HG03108 (cell line): ENCODE data around the gene PSG2.
"Not testable (repeated sequence)": the region's sequence is repeated elsewhere in the genome, so short reads cannot be mapped to it uniquely, and the experiment has no call there.

Experiments
- ATAC-seq: cut with Tn5 transposase; IDR thresholded peaks from one replicate; pipeline ENCODE4 v1.9.1; 2021; ENCODE audit warnings: moderate library complexity; ENCODE audit not compliant: unreplicated experiment

PSG2 gene

GRCh38 chr19:43082601-43083000 is at the start of gene PSG2:
TSS of gene PSG2 (minus strand) at chr19:43082701. CDS start at chr19:43082569, 132 bp downstream.
- ATAC-seq = not testable (repeated sequence)

GRCh38 chr19:43131281-43131842 is 48.9 kb upstream of the PSG2 start:
- not testable (repeated sequence) for ATAC-seq

GRCh38 chr19:43129197-43129596 is 46.7 kb upstream of the PSG2 start:
- not testable (repeated sequence) for ATAC-seq

DNA sequence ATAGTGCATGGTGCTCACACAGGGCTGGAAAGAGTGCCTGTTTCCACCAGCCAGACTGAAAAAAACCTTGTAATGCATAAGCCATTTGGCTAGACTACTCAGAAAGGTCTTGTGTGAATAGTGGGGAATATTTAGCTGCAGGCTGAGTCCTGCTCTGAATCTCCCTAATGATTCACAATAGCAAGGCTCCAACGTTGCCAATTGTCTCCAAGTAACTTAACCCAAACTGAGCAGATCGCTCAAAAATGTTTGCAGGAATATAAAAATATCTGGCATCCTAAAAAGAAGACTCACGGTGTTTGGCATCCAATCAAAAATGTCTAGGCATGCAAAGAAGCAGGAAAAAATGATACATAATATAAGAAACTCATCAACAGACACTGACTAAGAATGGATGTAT is 44.8 kb upstream of the PSG2 start:
- ATAC-seq = not testable (repeated sequence)

DNA sequence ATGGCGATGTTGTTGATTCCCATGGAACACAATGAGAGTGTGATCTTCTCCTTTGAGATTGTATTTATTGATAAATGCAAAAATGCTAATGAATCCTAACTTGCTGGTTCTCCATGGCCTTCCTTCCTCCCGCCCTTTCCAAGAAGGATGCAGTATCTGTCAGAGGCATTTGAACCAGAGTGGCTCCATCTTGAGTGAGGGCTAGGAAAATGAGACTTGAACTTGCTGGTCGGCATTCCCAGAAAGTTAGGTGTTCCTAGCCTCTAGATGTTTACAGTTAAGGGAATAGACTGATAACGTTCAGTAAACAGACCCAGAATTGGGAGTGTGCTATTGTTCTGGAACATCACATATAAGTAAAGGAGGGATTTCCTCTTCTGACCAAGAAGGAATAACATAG is 44.2 kb upstream of the PSG2 start:
- ATAC-seq = no peak

DNA sequence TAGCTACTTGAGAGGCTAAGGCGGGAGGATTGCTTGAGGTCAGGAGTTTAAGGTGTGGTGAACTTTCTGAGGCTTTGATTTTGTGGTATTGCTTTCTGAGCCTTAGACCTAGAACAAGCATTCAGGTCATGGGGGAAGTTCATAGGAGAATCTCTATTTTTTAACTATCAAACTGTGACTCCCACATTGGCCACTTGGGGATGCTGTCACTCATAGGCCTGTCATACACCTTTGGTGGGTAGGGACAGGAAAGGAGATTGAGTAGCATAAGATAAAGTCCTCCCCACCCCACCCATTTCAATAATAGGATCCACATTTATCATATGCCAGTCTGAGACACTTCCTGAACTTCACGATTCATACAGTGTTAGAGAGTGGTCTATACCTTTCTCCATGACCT is 41.9 kb upstream of the PSG2 start:
- ATAC-seq = no peak

DNA sequence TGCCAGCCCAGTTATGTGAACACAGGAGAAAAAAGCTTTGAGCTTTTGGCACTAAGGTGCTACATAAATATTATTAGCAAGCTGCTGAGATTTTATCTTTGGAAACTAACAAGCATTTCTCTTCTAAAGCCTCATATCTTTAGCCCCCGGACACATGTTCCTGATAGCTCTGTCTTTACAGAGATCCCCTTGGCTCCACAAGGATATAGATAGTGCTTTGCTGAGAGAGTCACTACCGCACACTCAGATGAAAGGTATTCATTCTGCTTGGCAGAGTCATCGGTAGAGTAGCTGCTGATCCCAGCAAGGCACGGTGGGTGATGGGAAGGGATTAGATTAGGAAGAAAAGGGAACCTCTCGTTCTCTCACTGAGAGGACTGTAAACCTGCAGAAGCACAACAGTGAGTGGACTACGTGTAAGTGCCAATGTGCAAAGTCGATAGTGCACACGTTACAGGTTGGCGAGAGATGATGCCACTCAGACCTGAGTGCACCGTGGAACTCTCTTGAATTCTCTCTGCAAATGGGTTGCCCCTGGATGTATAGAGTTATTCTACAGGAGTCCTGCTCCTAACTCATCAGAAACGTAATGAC is 38.0 kb upstream of the PSG2 start:
- not testable (repeated sequence) for ATAC-seq

GRCh38 chr19:43119526-43119925 is 37.0 kb upstream of the PSG2 start:
- not testable (repeated sequence) for ATAC-seq

DNA sequence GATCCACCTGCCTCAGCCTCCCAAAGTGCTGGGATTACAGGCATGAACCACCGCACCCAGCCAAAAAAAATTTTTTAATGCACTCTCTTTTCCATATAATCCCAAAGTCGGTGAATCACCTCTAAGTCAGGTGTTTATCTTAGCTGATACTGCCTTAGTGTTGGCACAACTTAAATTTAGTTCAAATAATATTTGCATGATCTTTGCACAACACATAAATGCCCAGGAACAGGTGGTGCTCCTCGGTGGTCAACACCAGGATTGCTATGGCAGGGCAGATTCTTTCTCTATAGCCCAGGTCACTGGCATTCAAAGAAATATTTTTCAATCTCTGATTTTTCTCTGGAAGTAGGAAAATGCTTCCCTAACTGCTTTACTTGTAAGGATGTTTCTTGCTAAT is 33.9 kb upstream of the PSG2 start:
- not testable (repeated sequence) for ATAC-seq

DNA sequence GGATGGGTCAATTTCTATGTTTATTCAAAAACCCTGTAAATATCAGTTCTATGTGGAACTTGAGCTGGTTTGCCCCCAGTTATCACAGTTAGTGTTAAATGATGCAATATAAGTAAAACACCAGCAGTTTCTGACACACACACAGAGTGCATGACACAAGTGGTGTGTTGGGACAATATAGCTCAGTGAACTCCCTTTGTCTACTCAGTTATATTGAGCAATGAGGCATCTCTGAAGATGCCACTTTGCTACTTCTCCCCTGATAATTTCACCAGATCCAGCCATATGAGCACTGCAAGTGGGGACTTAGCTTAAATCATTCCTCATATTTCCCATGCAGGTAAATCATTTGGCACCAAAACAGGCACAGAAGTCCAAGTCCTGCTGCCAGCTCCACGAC is 33.0 kb upstream of the PSG2 start:
- ATAC-seq = not testable (repeated sequence)

DNA sequence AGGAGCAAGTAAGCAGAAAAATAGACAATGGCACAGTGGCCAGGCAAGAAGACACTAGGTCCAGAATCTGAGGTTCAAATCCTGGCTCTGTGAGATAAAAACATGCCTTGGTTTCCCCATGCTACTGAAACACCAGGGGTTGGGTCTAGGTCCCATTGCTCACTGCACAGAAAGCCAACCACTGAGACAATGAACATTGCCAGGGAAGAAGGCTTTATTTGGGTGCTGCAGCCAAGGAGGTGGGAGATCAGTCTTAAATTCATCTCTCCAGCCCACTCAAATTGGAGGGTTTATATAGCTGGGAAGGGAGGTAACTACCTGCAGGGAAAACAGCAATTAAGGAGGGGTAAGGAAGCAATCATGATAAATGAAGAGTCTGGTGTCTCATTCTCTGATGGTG is 32.6 kb upstream of the PSG2 start:
- ATAC-seq = not testable (repeated sequence)

- ATAC-seq = not testable (repeated sequence)
Measured at GRCh38 chr19:43114626-43115025, 32.1 kb upstream of the PSG2 start.

DNA sequence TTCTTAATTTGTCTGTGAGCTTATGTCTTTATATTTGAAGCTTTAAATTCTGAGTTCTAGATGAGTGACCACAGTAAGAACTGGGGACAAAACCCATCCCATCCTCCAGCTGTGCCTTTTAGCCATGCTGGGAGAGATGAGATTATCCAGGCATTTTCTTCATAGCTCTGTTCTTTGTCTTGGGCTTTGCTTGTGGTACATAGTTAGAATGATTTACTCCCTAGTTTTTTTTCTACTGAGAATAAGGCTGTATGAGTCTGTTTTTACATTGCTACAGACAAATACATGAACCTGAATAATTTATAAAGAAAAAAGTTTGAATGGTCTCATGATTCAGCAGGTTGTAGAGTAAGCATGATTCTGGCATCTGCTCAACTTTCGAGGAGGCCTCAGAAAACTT is 24.9 kb upstream of the PSG2 start:
- not testable (repeated sequence) for ATAC-seq

- ATAC-seq = no peak
Measured at GRCh38 chr19:43105496-43105895, 23.0 kb upstream of the PSG2 start.

- ATAC-seq = not testable (repeated sequence)
Measured at GRCh38 chr19:43104215-43104850, 21.8 kb upstream of the PSG2 start.

DNA sequence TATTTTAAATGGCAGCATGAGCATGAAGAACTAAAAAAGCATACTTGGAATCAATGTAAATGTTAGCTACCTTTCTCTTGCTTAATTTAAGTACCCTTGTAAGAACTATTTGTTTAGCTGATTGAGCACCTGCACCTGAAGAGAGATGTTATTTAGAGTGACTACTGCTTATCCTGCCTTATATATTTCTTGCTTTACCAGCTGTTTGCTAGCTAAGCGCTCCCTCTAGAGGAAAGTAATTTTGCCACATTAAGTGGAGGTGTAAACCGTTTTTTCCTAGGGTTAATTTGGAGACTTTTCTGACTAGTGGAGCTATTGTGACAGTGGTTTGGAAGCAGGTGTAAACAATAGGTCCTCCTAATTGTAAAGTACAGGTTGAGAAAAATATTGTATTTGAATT is 19.4 kb upstream of the PSG2 start:
- no peak for ATAC-seq

DNA sequence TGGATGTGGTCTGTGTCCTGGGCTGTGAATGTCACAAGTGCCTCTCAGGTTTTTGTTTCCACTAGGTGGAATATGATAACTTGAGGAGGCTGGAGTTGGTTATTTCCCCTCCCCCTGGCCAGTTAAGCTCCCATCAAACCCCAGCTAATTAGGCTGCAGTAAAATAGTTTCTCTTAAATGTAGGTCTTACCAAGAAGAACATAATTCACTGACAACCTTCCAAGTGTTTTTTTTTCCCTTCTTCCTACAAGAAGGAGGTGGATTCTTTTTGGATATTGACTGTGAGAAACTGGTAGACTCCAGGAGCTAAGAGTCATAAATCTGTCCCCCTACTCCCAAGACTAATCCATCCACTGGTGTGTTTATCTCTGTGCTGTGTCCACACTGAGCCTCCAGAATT is 15.9 kb upstream of the PSG2 start:
- not testable (repeated sequence) for ATAC-seq

- not testable (repeated sequence) for ATAC-seq
Measured at GRCh38 chr19:43087702-43088340, 5.3 kb upstream of the PSG2 start.

DNA sequence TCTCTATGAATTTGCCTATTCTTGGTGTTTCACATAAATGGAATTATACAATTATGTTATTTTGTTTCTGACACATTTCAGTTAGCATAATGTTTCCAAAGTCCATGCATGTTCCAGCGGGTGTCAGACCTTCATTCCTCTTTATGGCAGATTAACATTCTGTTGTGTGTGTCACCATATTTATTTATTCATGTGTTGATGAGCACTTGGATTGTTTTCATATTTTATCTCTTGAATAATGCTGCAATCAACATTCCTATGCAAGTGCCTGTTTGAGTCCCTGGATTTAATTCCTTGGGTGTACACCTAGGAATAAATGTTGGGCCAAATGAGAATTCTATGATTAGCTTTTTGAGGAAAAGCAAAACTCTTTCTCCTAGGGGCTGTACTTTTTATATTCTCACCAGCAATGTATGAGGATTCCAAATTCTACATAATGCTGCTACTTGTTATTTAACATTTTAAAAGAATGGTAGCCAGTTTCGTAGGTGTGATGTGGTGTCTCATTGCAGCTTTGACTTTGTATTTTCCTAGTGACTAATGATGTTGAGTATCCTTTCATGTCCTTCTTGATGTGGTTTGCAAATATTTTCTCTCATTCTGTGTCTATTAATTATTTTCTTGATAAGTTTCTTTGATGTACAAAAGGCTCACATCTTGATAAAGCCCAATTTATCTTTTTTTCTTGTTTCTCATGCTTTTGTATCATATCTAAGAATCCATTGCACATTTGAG is 3.5 kb upstream of the PSG2 start:
- ATAC-seq = not testable (repeated sequence)

DNA sequence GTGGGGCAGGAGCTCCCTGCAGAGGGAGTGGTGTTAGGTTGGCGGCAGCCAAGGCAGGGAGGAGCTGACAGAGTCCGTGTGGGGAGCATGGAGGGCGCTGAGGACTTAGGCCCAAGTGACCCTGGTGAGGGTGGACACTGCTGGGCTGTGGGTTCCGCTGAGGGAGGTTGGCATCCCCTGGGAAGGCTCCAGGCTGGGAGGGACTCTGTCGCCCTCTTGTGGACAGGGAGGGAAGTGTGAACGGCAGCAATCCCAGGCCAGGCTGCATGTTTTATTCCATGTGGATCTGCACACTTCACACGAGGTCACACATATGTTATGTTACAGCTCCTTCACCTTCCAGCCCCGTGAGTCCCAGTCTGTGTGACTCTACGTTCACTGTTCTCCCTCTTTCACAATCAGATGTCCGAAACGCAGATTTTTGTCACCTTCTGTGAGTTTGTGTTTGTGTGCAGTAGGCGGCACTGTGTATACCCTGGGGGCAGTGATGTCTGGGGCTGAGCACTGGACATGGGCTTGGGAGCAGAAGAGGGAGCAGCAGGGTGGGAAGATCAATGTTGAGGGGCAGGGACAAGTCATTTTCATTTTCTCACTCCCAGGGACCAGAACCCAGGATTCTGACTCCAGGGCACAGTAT is 1.8 kb upstream of the PSG2 start:
- ATAC-seq = not testable (repeated sequence)

GRCh38 chr19:43083721-43084120 is 1.2 kb upstream of the PSG2 start:
- ATAC-seq = not testable (repeated sequence)
